Astrocyte (in vitro differentiated cells and primary cell): ENCODE results near the gene PRLHR. TPM values are rescaled to one million over a fixed set of nuclear protein-coding genes. Genes with fewer than 3 reads are reported as not detected.

Experiments
- DNase-seq: peaks from one replicate; pipeline ENCODE4 v3.0.0-alpha.2; 2010; ENCODE audit warnings: low read depth
- FAIRE-seq: peaks from 2 replicates; lab custom pipeline; 2011; peaks lifted over from hg19 to GRCh38; lab: Jason Lieb, UNC
- H2AFZ ChIP-seq: 2 replicates; pipeline ENCODE4 v1.6.0; 2012; ENCODE audit warnings: low read depth, low read length, inconsistent platforms
- H3K27ac ChIP-seq: 2 replicates; pipeline ENCODE4 v1.5.1; 2011; ENCODE audit warnings: low read depth, low read length, inconsistent platforms
- H3K27me3 ChIP-seq: 2 replicates; pipeline ENCODE4 v1.6.0; 2011; ENCODE audit warnings: low read length, inconsistent platforms; ENCODE audit not compliant: insufficient read depth
- H3K36me3 ChIP-seq: 2 replicates; pipeline ENCODE4 v1.5.1; 2011; ENCODE audit warnings: low read length, inconsistent platforms; ENCODE audit not compliant: insufficient read depth
- H3K4me1 ChIP-seq: 2 replicates; pipeline ENCODE4 v1.5.1; 2011; ENCODE audit warnings: low read length, inconsistent platforms; ENCODE audit not compliant: insufficient read depth
- H3K4me2 ChIP-seq: 2 replicates; pipeline ENCODE4 v1.6.0; 2012; ENCODE audit warnings: low read length, inconsistent platforms
- H3K4me3 ChIP-seq: 2 replicates; pipeline ENCODE4 v1.5.1; 2011; ENCODE audit warnings: low read depth, mild to moderate bottlenecking, low read length, inconsistent platforms; ENCODE audit not compliant: insufficient read depth
- H3K79me2 ChIP-seq: 2 replicates; pipeline ENCODE4 v1.6.0; 2012; ENCODE audit warnings: mild to moderate bottlenecking, low read length, inconsistent platforms; ENCODE audit not compliant: insufficient read depth
- H3K9ac ChIP-seq: 2 replicates; pipeline ENCODE4 v1.6.0; 2012; ENCODE audit warnings: mild to moderate bottlenecking, low read length, inconsistent platforms
- H3K9me3 ChIP-seq: 2 replicates; pipeline ENCODE4 v1.5.1; 2012; ENCODE audit warnings: low read depth, mild to moderate bottlenecking, low read length, inconsistent platforms; ENCODE audit not compliant: insufficient read depth
- H4K20me1 ChIP-seq: 2 replicates; pipeline ENCODE4 v1.6.0; 2012; ENCODE audit warnings: low read length, inconsistent platforms; ENCODE audit not compliant: insufficient read depth
- H3K27ac Mint-ChIP-seq: one replicate; pipeline ENCODE4 v1.8.0; 2021; ENCODE audit warnings: mild to moderate bottlenecking, mixed read lengths; ENCODE audit not compliant: unreplicated experiment
- H3K27me3 Mint-ChIP-seq: one replicate; pipeline ENCODE4 v1.8.0; 2021; ENCODE audit warnings: low read depth, mixed read lengths; ENCODE audit not compliant: unreplicated experiment
- H3K36me3 Mint-ChIP-seq: one replicate; pipeline ENCODE4 v1.8.0; 2021; ENCODE audit warnings: low read depth, mixed read lengths; ENCODE audit not compliant: unreplicated experiment
- H3K4me1 Mint-ChIP-seq: one replicate; pipeline ENCODE4 v1.8.0; 2021; ENCODE audit warnings: low read depth, mixed read lengths; ENCODE audit not compliant: unreplicated experiment
- H3K4me3 Mint-ChIP-seq: one replicate; pipeline ENCODE4 v1.8.0; 2021; ENCODE audit warnings: mild to moderate bottlenecking, moderate library complexity, mixed read lengths; ENCODE audit not compliant: unreplicated experiment
- H3K9me3 Mint-ChIP-seq: one replicate; pipeline ENCODE4 v1.8.0; 2021; ENCODE audit warnings: mild to moderate bottlenecking, mixed read lengths; ENCODE audit not compliant: unreplicated experiment
- CTCF ChIP-seq: IDR thresholded peaks from 2 replicates; pipeline ENCODE4 v1.5.1; 2011; ENCODE audit warnings: low read depth, mild to moderate bottlenecking, inconsistent platforms, low read length, moderate library complexity; ENCODE audit not compliant: insufficient read depth
- EZH2 ChIP-seq: IDR thresholded peaks from 2 replicates; pipeline ENCODE4 v1.6.1; 2012; ENCODE audit warnings: mild to moderate bottlenecking, low read length, inconsistent platforms; ENCODE audit not compliant: insufficient read depth
- total RNA-seq: library from RNA; stranded (reverse); gene quantifications from 2 replicates; pipeline ENCODE4 v1.2.1, GENCODE V29; 2021

PRLHR gene
- total RNA-seq, 1 donor from 2014 or later = not detected

GRCh38 chr10:118581340-118581739, 14.1 kb downstream of the PRLHR start:
- no peaks in the 10 kb centered on the region for H3K9me3 Mint-ChIP-seq
- FAIRE-seq (no peak), DNase-seq (no peak)
- H3K36me3 ChIP-seq = no peaks in the 10 kb centered on the region
- H3K79me2 ChIP-seq = no peaks in the 10 kb centered on the region
- H3K9ac ChIP-seq = no peak overlapping the region
- H3K9me3 ChIP-seq = no peaks in the 10 kb centered on the region
- H3K4me1 Mint-ChIP-seq = peaks cover 19% of the 10 kb centered on the region
- H3K4me3 ChIP-seq = no peak overlapping the region
- no peaks in the 10 kb centered on the region for H3K36me3 Mint-ChIP-seq
- H2AFZ ChIP-seq = no peak overlapping the region
- H3K27ac Mint-ChIP-seq = no peak overlapping the region
- H3K4me1 ChIP-seq = peaks cover 5% of the 10 kb centered on the region
- H3K4me3 Mint-ChIP-seq = no peak overlapping the region
- H3K27me3 ChIP-seq = peaks cover 9% of the 10 kb centered on the region
- no peak overlapping the region for H3K4me2 ChIP-seq
- H3K27ac ChIP-seq = no peak overlapping the region
- H3K27me3 Mint-ChIP-seq = peaks cover 33% of the 10 kb centered on the region
- H4K20me1 ChIP-seq = no peaks in the 10 kb centered on the region
- no peak for TF ChIP-seq EZH2
- no peak for TF ChIP-seq CTCF

- H3K27ac ChIP-seq = no peak overlapping the region
- no peak for FAIRE-seq
Measured at GRCh38 chr10:118580702-118581101, 14.7 kb downstream of the PRLHR start.

More at GRCh38 chr10:118580702-118581101, 14.7 kb downstream of the PRLHR start:
- no peak overlapping the region for H3K27ac Mint-ChIP-seq
- Histone ChIP-seq H3K9ac (no peak overlapping the region), H3K4me1 (peaks cover 5% of the 10 kb centered on the region), H3K4me3 (no peak overlapping the region), H4K20me1 (no peaks in the 10 kb centered on the region), H3K79me2 (no peaks in the 10 kb centered on the region), H2AFZ (no peak overlapping the region), H3K27me3 (peaks cover 9% of the 10 kb centered on the region), H3K36me3 (no peaks in the 10 kb centered on the region), H3K9me3 (no peaks in the 10 kb centered on the region), H3K4me2 (no peak overlapping the region)
- DNase-seq = no peak
- no peaks in the 10 kb centered on the region for H3K36me3 Mint-ChIP-seq
- H3K4me3 Mint-ChIP-seq = no peak overlapping the region
- TF ChIP-seq CTCF = no peak
- TF ChIP-seq EZH2 = no peak
- no peaks in the 10 kb centered on the region for H3K9me3 Mint-ChIP-seq
- H3K27me3 Mint-ChIP-seq = peaks cover 39% of the 10 kb centered on the region
- H3K4me1 Mint-ChIP-seq = peaks cover 15% of the 10 kb centered on the region
